ENCODE results near the gene GGT7. TPM values are rescaled to one million over a fixed set of nuclear protein-coding genes. Genes with fewer than 3 reads are reported as not detected.

GGT7 gene
- total and polyA plus RNA-seq, 9 of the 15 experiments (the other 6 are each of a cell fraction or from before 2014, with no cell fraction given), result 0.04 to 18.3 (median 5.9) TPM

GRCh38 chr20:34915131-34915530 is 42.5 kb upstream of the GGT7 start:
- intact Hi-C loops (cut with micrococcal nuclease) (no loop called here), in situ Hi-C loops (cut with MboI) (no loop called here)
- no peak for FAIRE-seq
- 89% methylated on average over 4 of the region's 4 CpGs for WGBS (ENCODE audit: insufficient coverage, low coverage, missing lambda C conversion rate)
- ChIA-PET POLR2A (interaction anchor here (0.5 kb wide), 1 partner anchor 11 kb away, joined by 4 read pairs; no protein-coding TSS in a partner anchor), CTCF (ENCODE audit: low intra/inter-chr PET ratio) (no interaction called here)
- no peak for DNase-seq (ENCODE audit: extremely low read depth in 1 of 4, low spot score in 3 of 4)
- H3K9me1 ChIP-seq (ENCODE audit: control insufficient read depth, insufficient read depth, low read length), result no peaks in the 10 kb centered on the region
- no peak for TF ChIP-seq NR2F6 (CRISPR knock-in tag; IDR thresholded peaks at IDR 0.05)
- no peak for TF ChIP-seq EHMT2 (IDR thresholded peaks at IDR 0.05)
- no peak for TF ChIP-seq KHSRP (IDR thresholded peaks at IDR 0.05)
- no peak for TF ChIP-seq ZNF780A (CRISPR knock-in tag; IDR thresholded peaks at IDR 0.05)
- H4K20me1 ChIP-seq (replicated peaks; ENCODE audit: control insufficient read depth, insufficient read depth, low read length), result no peaks in the 10 kb centered on the region; the same call in 1 of the 2 replicates
- BruUV-seq (replicated peaks), result no TSS peak
- H3K4me1 ChIP-seq (replicated peaks in 1 of 2; ENCODE audit: control insufficient read depth in 2 of 2, insufficient read depth in 2 of 2, low read length in 2 of 2), result peaks cover 4 to 13% of the 10 kb centered on the region in 2 experiments; a peak in 3 of 5 replicates
- H2AFZ ChIP-seq (ENCODE audit: low read depth, low read length), result no peak overlapping the region
- H3K36me3 ChIP-seq (ENCODE audit: control insufficient read depth, insufficient read depth, low read length), result peaks cover 67% of the 10 kb centered on the region
- no peak for ATAC-seq
- 0 out of 4 replicates have a peak overlapping the region, but pooled peaks of 1 of the 2 experiments have one; percentile 48 for H3K9ac ChIP-seq (ENCODE audit: insufficient read depth in 1 of 2, low read depth in 2 of 2, low read length in 2 of 2)
- H3K9me3 ChIP-seq (replicated peaks; ENCODE audit: control insufficient read depth, insufficient read depth, low read depth, low read length), result no peaks in the 10 kb centered on the region
- H3K4me3 ChIP-seq, result no peak overlapping the region
- no peak overlapping the region for H3K27ac ChIP-seq (ENCODE audit: extremely low read depth, low read depth, low read length)
- H3K4me2 ChIP-seq (ENCODE audit: insufficient read depth, low read length), result no peak overlapping the region
- no peaks in the 10 kb centered on the region for H3K27me3 ChIP-seq (ENCODE audit: control insufficient read depth in 2 of 2, insufficient read depth in 2 of 2, low read length in 2 of 2)
- no peaks in the 10 kb centered on the region for H3K79me2 ChIP-seq (ENCODE audit: control insufficient read depth, insufficient read depth, low read length)

- ATAC-seq (peak; percentile 55), DNase-seq (ENCODE audit: extremely low read depth in 1 of 4, low spot score in 3 of 4) (peak in 1 of 4 experiments; percentile 19), FAIRE-seq (no peak)
- Histone ChIP-seq H2AFZ (ENCODE audit: low read depth, low read length) (no peak overlapping the region), H3K36me3 (ENCODE audit: control insufficient read depth, insufficient read depth, low read length) (peaks cover 18% of the 10 kb centered on the region; the same call in 2 of the 3 replicates), H3K9me3 (replicated peaks; ENCODE audit: control insufficient read depth, insufficient read depth, low read depth, low read length) (no peaks in the 10 kb centered on the region), H3K9ac (ENCODE audit: insufficient read depth in 1 of 2, low read depth in 2 of 2, low read length in 2 of 2) (peak overlapping the region in 1 of 2 experiments; percentile 67; a peak in 1 of 4 replicates), H3K27ac (ENCODE audit: extremely low read depth, low read depth, low read length) (peak overlapping the region; percentile 40; the same call in 1 of the 3 replicates), H3K27me3 (ENCODE audit: control insufficient read depth in 2 of 2, insufficient read depth in 2 of 2, low read length in 2 of 2) (no peaks in the 10 kb centered on the region), H3K4me3 (no peak overlapping the region), H3K4me1 (replicated peaks in 1 of 2; ENCODE audit: control insufficient read depth in 2 of 2, insufficient read depth in 2 of 2, low read length in 2 of 2) (peaks cover 9 to 26% of the 10 kb centered on the region in 2 experiments; a peak in 4 of 5 replicates), H4K20me1 (replicated peaks; ENCODE audit: control insufficient read depth, insufficient read depth, low read length) (no peaks in the 10 kb centered on the region), H3K79me2 (ENCODE audit: control insufficient read depth, insufficient read depth, low read length) (peaks cover 14% of the 10 kb centered on the region; the same call in 2 of the 3 replicates), H3K9me1 (ENCODE audit: control insufficient read depth, insufficient read depth, low read length) (no peaks in the 10 kb centered on the region), H3K4me2 (ENCODE audit: insufficient read depth, low read length) (no peak overlapping the region)
- CTCF ChIA-PET (ENCODE audit: low intra/inter-chr PET ratio), result no interaction called here
- WGBS (ENCODE audit: insufficient coverage, low coverage, missing lambda C conversion rate), result 44% methylated on average over 7 of the region's 7 CpGs
- no TSS peak for BruUV-seq (replicated peaks)
- TF ChIP-seq NFIC (IDR thresholded peaks at IDR 0.05) (peak; percentile 54), ETV5 (CRISPR knock-in tag; IDR thresholded peaks at IDR 0.05; ENCODE audit: low read depth) (0 out of 2 replicates have a peak, but pooled peaks have one; percentile 7), JUND (IDR thresholded peaks at IDR 0.05; ENCODE audit: borderline replicate concordance, low read depth, low read length) (0 out of 2 replicates have a peak, but pooled peaks have one; percentile 44), JUND (tag; IDR thresholded peaks at IDR 0.05; ENCODE audit: borderline replicate concordance, low read depth, low read length) (peak; percentile 25; the same call in 1 of the 3 replicates), POLR2B (IDR thresholded peaks at IDR 0.05; ENCODE audit: low read depth, partially characterized antibody) (no peak), THRB (CRISPR knock-in tag; conservative IDR thresholded peaks at IDR 0.05) (no peak), FOSL1 (tag; conservative IDR thresholded peaks at IDR 0.05) (peak; percentile 71)
- POLR2A ChIA-PET, result interaction anchor here (0.5 kb wide), 1 partner anchor 85 kb away, joined by 4 read pairs; no protein-coding TSS in a partner anchor
- in situ Hi-C loops (cut with MboI), result no loop called here
- intact Hi-C loops (cut with micrococcal nuclease), result no loop called here
Measured at GRCh38 chr20:34907616-34908469, 35.2 kb upstream of the GGT7 start.
